SU-DHL-6 (cell line): ENCODE results near the gene NEK6.

Source experiments
- H2AFZ ChIP-seq: fragments of 200-600 bp; sonication (generic); 2 replicates; pipeline ENCODE4 v1.6.1; 2014; ENCODE audit warnings: low read depth, mild to moderate bottlenecking, moderate library complexity, mixed read lengths, antibody characterized with exemption, low read length; ENCODE audit not compliant: severe bottlenecking
- H3F3A ChIP-seq: fragments of 200-600 bp; shearing (Covaris generic); 2 replicates; pipeline ENCODE4 v1.6.0; 2016; ENCODE audit warnings: antibody characterized with exemption, mild to moderate bottlenecking; ENCODE audit not compliant: insufficient read depth
- H3K27ac ChIP-seq: fragments of 200-600 bp; sonication (generic); 2 replicates; pipeline ENCODE4 v1.5.1; 2016; ENCODE audit warnings: low read depth, mild to moderate bottlenecking, low read length, moderate library complexity, mixed read lengths
- H3K27me3 ChIP-seq: fragments of 200-600 bp; sonication (generic), shearing (Covaris generic); 2 replicates; pipeline ENCODE4 v1.6.0; 2014; ENCODE audit warnings: mild to moderate bottlenecking, low read length
- H3K36me3 ChIP-seq: fragments of 200-600 bp; sonication (generic); 2 replicates; pipeline ENCODE4 v1.6.1; 2014; ENCODE audit warnings: mild to moderate bottlenecking, low read length, mixed read lengths
- H3K4me2 ChIP-seq: fragments of 300-600, 200-600 bp; shearing (Covaris generic), sonication (generic); 2 replicates; pipeline ENCODE4 v1.6.0; 2014; ENCODE audit warnings: low read length, low read depth, mild to moderate bottlenecking; ENCODE audit not compliant: poor library complexity, severe bottlenecking
- H3K4me3 ChIP-seq: fragments of 200-600 bp; sonication (generic); 2 replicates; pipeline ENCODE4 v1.5.1; 2014; ENCODE audit warnings: antibody characterized with exemption, low read length, mild to moderate bottlenecking, mixed read lengths; ENCODE audit not compliant: insufficient read depth, poor library complexity, severe bottlenecking
- H3K79me2 ChIP-seq: fragments of 200-600 bp; sonication (generic); 2 replicates; pipeline ENCODE4 v1.6.1; 2014; ENCODE audit warnings: mild to moderate bottlenecking, low read length, moderate library complexity; ENCODE audit not compliant: insufficient read depth
- H3K9ac ChIP-seq: fragments of 200-600 bp; sonication (generic); 2 replicates; pipeline ENCODE4 v1.7.0; 2014; ENCODE audit warnings: mild to moderate bottlenecking, low read length
- H3K9me2 ChIP-seq: fragments of 200-600 bp; sonication (generic); replicated peaks from 2 replicates; pipeline ENCODE4 v1.6.1; 2014; ENCODE audit warnings: low read length; ENCODE audit not compliant: insufficient read depth
- H3K9me3 ChIP-seq: fragments of 200-600 bp; sonication (generic); 2 replicates; pipeline ENCODE4 v1.6.1; 2014; ENCODE audit warnings: low read length, mixed read lengths; ENCODE audit not compliant: insufficient read depth
- H4K20me1 ChIP-seq: fragments of 200-600 bp; sonication (generic); 2 replicates; pipeline ENCODE4 v1.6.1; 2014; ENCODE audit warnings: low read depth, mild to moderate bottlenecking, antibody characterized with exemption, low read length, moderate library complexity, mixed read lengths
- CTCF ChIP-seq: fragments of 200-600 bp; sonication (generic); IDR thresholded peaks from one replicate; pipeline ENCODE4 v1.5.1; 2017; ENCODE audit warnings: antibody characterized with exemption, mild to moderate bottlenecking, low read length, moderate library complexity; ENCODE audit not compliant: insufficient read depth, poor library complexity, severe bottlenecking
- EZH2phosphoT487 ChIP-seq: fragments of 200-600 bp; sonication (generic), shearing (Covaris generic); conservative IDR thresholded peaks from 2 replicates; pipeline ENCODE4 v1.6.1; 2018; ENCODE audit warnings: mild to moderate bottlenecking, antibody characterized with exemption, low read length, moderate library complexity, mixed read lengths

NEK6 gene

GRCh38 chr9:124385623-124386022 is 127.9 kb downstream of the NEK6 start:
- Histone ChIP-seq H3F3A (peaks cover 5% of the 10 kb centered on the region; the same call in 1 of the 2 replicates), H3K9me2 (no peaks in the 10 kb centered on the region), H3K27me3 (no peaks in the 10 kb centered on the region), H3K9me3 (no peaks in the 10 kb centered on the region), H3K36me3 (no peaks in the 10 kb centered on the region), H2AFZ (no peak overlapping the region), H4K20me1 (peaks cover 2% of the 10 kb centered on the region; the same call in 1 of the 2 replicates), H3K79me2 (peaks cover 57% of the 10 kb centered on the region), H3K4me2 (no peak overlapping the region), H3K4me3 (no peak overlapping the region), H3K27ac (no peak overlapping the region), H3K9ac (no peak overlapping the region)
- TF ChIP-seq EZH2phosphoT487 (no peak), CTCF (no peak)

GRCh38 chr9:124386201-124386600 is 128.5 kb downstream of the NEK6 start:
- no peak overlapping the region for H2AFZ ChIP-seq
- no peak overlapping the region for H3K4me3 ChIP-seq
- no peaks in the 10 kb centered on the region for H3K9me2 ChIP-seq
- H3K27ac ChIP-seq, result no peak overlapping the region
- TF ChIP-seq CTCF (no peak), EZH2phosphoT487 (no peak)
- no peaks in the 10 kb centered on the region for H3K36me3 ChIP-seq
- H3K9me3 ChIP-seq, result no peaks in the 10 kb centered on the region
- peaks cover 5% of the 10 kb centered on the region; the same call in 1 of the 2 replicates for H3F3A ChIP-seq
- H3K79me2 ChIP-seq, result peaks cover 63% of the 10 kb centered on the region
- no peak overlapping the region for H3K9ac ChIP-seq
- H4K20me1 ChIP-seq, result peaks cover 2% of the 10 kb centered on the region; the same call in 1 of the 2 replicates
- no peak overlapping the region for H3K4me2 ChIP-seq
- no peaks in the 10 kb centered on the region for H3K27me3 ChIP-seq

GRCh38 chr9:124388275-124389048 is 130.7 kb downstream of the NEK6 start:
- Histone ChIP-seq H3K4me2 (no peak overlapping the region), H3F3A (peaks cover 5% of the 10 kb centered on the region; the same call in 1 of the 2 replicates), H3K79me2 (peaks cover 73% of the 10 kb centered on the region), H2AFZ (no peak overlapping the region), H3K9me2 (no peaks in the 10 kb centered on the region), H4K20me1 (peaks cover 2% of the 10 kb centered on the region; the same call in 1 of the 2 replicates), H3K4me3 (no peak overlapping the region), H3K27me3 (no peaks in the 10 kb centered on the region), H3K36me3 (no peaks in the 10 kb centered on the region), H3K9ac (no peak overlapping the region), H3K9me3 (no peaks in the 10 kb centered on the region), H3K27ac (no peak overlapping the region)
- no peak for TF ChIP-seq EZH2phosphoT487
- TF ChIP-seq CTCF, result no peak
